Iris pigment epithelial cell (primary cell): ENCODE measurements around the gene SPRED1.

Experiments
- DNase-seq: peaks from one replicate; pipeline ENCODE4 v3.0.0-alpha.2; 2011; ENCODE audit warnings: low read depth

SPRED1 gene

DNA sequence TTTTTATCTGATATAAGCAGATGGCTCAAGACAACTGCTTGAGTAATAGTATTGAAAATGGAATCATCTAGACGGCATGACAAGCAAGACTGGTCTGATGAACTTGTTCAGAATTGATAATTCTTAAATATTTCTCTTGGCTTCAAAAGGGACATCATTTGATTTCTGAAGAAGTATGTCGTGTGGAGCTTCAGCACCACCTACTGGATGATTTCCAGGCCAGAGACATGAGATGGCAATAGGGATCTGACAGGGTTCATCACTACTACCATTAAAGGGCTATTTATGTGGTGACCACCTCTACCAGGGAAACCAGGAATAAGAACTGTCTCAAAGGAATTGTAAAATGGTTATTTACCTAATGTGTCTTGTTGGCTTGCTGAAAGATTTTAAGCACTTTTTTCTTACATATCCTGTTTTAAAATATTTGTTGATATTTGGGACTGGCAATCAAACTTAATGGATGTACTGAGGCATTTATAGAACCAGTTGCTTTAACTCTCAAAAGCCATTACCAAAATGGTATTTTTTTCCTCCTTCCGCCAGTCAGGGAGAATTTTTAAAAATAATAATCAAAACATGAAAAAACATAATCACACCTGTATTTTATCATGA lies 101.8 kb downstream of the SPRED1 start:
- DNase-seq = peak; percentile 71

DNA sequence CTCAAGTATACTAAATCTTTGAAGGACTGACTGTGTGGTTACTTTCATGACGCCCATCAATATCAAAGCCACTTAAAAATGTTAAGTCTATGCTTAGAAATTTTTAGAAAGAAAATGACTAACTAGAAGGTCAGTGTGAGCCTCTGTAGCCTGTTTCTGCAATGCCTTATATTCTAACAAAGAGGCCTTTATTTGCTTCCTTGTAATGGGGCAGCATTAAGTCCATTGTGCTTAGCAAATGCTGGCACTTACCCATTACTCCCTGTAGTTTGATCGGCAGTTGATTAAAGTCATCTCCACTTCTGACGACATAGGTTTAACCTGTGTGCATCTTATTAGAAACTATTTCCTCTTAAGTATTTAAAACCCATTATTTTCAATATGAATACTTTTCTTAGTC lies 109.7 kb downstream of the SPRED1 start:
- no peak for DNase-seq

DNA sequence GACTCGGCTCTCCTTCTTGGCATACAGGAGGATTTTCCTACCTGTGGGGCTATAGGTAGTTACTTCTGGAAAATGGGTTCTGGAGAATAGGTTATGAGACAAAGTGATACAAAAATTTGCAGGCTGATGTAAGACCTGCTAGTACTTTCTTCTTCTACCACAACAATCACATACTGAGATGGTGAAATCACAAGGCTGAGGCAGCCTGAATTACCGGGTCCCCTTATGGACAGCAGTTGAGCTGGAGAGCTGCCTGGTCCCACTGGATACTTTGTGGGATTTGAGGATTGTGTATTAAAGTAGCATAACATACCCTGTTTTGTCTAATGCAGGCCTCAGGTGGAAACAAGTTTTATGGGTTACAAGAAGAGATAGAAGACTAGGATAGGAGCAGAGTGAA lies 114.8 kb downstream of the SPRED1 start:
- DNase-seq = peak; percentile 12

DNA sequence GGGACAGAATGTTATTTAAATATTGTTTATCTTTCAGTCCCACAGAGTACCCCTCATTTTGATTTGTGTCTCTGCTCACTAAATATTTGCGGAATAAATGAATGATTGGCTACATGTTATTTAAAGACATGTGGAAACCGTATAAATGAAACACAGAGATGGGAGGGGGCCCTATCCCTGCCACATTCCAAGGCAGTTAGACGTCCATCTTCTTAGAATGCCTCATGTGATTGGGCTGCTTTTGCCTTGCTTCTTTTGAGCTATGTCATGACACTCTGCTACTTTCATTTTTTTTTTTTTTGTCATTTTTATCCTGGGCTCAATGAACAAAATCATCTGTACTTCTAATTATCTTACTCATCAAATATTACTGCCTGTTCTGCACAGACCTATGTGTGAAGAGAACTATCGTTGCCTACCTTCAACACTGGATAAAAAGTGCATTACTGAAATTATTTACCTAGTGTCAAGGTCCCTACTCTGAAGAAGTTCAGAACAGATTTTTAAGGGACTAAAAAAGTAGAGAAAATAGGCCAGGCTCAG lies 117.4 kb downstream of the SPRED1 start:
- DNase-seq = no peak

DNA sequence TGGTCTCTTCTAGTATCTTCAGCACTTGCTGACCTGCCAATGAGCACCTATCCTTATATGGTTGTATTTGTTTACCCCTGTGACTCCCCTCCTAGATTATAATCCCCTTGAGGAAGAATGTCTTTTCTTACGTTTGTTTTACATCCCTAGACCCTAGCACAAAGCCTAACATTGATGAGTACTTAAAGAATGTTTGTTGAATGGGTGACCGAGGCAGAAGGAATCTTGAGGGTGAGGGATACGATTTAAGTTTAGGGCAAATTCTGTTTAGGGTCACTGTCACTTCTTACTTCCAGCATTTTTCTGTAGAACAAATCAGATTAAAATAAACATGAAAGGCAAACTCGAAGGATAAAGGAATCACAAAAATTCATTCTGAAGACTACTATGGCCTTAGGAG lies 120.4 kb downstream of the SPRED1 start:
- no peak for DNase-seq

DNA sequence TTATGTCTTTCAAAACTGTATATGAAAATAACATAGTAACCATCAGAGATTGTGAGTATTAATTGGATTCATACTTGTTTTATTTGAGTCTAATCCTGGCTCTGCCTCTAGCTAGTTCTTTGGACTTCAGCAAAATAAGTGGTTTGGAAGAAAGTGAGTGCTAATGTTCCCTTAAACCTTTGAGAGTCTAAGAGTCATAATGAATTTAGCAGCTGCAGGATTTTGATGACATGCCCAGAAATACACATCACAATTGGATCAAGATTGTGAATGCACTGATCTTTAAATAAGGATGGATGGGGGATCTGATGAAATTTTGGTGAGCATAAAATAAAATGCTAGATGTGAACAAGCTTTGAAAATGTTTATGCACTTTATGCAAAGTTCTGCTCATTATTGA lies 121.4 kb downstream of the SPRED1 start:
- no peak for DNase-seq

DNA sequence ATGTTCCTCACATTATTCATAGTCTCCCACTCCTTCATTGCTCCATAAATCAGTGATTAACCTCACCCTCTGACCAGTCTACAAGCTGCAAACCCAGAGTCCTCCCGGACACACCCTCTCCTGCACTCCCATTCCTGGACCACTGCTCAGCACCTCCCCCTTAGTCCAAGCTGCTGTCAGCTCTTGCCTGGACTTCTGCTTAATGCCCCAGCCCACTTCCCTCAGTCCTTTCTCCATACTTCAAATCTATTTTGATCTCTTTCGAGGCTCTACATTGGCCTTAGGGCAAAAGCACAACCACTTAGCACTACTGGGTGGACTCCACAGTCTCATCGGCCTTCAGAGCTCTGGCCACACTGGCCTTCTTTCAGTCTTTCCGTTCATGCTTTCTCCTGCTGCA lies 121.9 kb downstream of the SPRED1 start:
- DNase-seq = no peak

DNA sequence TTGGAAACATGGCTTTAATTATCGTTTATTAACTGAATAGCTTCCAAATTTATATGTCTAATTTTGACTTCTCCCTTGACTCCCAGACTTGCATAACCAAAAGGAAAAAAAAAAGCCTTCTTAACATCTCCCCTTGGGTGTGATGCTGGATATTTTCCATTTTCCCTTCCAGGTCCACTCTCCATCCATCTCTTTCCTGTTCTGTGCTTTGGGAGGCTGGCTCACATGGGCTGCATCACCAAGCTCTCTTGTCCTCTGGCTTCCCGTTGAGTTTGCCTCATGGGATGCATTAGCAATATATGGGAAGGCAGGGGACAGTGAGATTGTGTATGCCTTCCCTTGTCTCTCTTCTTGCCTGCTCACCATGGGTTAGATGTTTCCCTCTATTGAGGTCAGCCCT lies 123.4 kb downstream of the SPRED1 start:
- DNase-seq = no peak

DNA sequence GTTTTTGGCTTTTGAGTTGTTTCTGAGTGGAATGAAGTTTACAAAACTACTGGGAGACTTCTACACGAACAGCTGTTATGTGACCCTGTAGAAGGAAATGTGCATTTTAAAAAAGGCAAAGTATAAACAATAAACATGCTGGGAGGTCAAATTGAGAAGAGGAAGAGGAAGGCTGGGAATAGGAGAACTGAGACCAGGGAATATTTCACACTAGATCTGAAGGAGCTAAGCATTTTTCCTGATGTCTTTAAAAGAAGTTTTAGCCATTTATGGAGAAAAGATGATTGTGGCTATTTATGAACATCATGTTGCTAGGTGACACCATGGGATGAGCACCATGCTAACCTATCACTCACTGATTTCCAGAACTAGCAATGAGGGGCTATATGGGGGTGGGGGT lies 125.0 kb downstream of the SPRED1 start:
- no peak for DNase-seq

DNA sequence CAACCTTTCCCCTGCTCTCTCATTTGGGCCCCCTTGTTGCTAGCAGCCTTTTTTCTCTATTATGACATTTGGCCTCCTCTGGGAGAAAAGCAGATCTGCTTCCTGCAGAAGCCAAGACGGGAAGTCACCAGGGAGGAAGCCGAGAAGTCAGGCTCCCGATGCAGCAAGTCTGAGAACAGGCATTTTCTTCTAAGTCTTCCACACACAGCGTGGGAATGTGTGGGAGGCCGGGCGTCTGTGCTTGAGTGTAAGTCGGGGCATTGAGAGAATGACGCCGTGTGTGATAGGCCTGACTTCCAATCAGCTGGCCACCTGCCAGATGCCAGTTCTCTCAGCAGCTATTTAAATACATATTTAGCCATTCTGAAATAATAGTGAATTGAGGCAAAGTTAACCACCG lies 125.5 kb downstream of the SPRED1 start:
- peak; percentile 43 for DNase-seq

DNA sequence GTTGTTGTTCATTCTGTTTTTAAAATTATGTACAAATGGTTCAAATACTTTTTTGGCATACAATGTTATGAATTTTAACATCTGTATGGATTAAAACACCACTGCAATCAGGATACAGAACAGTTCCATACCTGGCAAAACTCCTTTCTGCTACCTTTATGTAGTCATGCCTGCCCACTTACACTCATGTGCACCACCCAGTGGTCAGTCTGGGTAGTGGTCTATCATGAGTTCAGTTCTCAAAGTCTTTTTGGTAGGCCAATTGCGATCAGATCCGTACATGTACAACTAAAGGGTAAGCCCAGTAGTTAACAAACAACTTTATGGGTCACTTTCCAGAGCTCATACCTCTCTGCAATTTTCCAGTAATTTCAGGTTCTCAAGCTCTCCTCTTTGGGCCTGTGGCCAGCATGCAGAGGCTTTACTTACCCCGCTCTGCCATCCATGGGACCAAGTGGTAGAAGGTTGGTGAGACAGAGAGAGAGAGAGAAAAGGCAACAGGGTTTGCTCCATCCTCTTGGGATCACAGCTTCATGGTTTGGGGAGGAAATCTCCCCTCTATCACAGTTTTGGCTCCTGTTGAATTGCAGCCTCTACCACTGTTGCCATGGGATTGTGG lies 137.4 kb downstream of the SPRED1 start:
- peak; percentile 54 for DNase-seq

DNA sequence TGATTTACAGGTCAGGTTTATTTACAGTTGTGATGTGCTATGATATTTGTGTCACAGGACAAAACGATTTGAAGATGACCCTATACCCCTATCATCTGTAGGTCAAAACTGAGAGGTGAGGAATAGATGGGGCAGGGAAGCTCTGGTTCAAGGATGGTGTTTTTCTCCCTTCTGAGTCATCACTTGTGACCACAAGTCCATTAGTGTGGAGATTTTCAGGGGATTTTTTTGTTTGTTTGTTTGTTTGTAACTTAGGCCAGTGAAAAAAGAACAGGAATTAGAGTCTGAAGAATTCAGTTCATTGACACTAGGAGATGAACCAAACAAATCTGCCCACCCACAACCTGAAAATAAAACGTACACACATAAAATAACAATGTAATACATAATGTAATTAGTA lies 138.6 kb downstream of the SPRED1 start:
- DNase-seq = peak; percentile 43

DNA sequence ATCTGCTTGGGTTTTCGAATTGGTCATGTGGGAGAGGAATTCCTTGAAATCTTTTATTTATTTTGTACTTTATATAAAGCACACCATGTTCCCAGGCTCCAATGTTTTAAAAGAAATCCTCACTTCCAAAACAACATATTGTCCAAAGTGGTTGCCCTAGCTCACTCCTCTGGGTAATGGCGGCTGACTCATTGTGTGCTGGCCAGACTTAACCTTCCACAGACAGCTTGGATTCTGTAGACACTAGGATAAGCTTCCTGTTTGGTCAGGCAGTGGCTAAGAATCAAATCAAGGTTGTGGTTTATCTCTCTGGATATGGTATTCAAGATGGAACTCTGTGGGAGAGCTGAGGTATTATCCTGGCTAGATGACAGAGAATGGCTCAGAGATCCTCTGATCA lies 145.5 kb downstream of the SPRED1 start:
- peak; percentile 98 for DNase-seq

DNA sequence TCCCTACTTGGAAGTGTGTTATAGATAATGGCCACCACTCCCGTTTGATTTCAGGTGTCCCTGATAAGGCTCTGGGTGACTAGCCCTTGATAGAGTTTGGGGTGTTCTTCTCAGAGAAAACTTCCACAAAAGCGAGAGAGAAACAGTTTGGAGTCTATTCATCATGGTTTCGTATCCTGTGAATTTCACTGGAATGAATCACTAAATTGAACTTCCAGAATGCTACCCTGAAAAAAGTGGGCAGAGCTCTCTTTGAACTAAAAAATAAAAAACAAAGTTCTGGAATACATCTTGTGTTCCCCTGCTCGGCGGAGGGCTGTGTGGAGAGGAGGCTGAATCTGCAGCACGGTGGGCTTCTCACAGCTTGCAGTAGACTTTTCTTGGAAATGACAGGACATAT lies 148.5 kb downstream of the SPRED1 start:
- peak; percentile 34 for DNase-seq

DNA sequence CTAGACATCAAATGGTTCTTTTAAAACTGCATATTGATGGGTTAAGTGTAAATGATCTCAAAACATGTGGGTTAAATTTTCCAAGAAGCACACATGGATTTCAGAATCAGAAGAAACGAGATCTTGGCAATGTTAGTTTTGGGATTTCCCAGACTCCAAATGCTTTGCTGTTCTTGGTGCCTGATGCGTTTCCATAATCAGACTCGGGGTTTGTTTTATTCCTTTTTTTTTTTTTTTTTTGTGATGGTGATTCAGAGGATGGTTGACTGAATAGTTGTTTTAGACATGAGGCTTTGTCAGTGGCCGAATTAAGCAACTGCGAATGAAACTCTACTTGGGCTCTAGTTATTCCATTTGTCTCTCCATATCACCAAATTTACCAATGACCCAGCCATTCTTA lies 149.1 kb downstream of the SPRED1 start:
- DNase-seq = peak; percentile 19

DNA sequence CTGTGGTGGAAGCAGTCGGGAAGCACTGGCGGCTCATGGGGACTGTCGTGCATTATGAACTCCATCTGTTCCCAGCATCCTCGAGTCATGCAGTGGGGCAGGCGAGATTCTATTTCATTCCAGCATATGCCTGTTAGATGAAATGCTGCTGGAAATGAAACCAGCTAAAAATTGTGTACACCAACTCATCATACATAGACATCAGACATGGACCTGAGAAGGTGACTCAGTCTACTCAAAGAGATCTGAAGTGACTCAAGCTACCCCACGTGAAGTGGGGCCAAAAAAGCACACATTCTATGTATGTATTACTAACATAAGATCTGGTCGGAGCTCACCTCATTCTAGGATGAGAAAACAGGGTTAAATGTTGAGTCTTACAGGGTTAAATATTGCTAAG lies 153.8 kb downstream of the SPRED1 start:
- peak; percentile 41 for DNase-seq
